ENCODE results near the gene LIPA.

The LIPA gene

DNA sequence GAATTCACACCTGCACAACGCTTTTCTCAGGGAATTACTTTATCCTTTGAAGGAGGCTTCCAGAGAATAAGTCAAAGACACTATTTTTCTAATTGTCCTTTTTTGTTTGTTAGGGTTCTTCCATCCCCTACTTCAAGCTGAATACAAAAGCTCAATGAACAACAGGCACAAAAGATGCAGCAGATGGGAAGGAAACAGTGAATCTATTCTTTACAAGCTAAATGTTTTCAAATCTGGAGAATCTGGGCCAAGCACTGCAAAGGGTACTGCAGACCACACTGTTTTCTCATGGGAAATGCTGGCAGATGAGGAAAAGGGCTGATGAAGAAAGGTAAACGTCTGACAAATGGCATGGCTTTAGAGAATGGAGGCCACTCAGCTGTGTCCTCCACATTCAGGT lies 18.5 kb downstream of the LIPA start:
- TF ChIP-seq EGR1 (IDR thresholded peaks at IDR 0.05) = no peak
- TF ChIP-seq YY1 (IDR thresholded peaks at IDR 0.05; ENCODE audit: low read depth) = no peak
- no peak for TF ChIP-seq EP300 (IDR thresholded peaks at IDR 0.05; ENCODE audit: borderline replicate concordance)
- no peak for TF ChIP-seq USF1 (IDR thresholded peaks at IDR 0.05)
- no peak for TF ChIP-seq NFIC (IDR thresholded peaks at IDR 0.05)
- TF ChIP-seq TAF1 (IDR thresholded peaks at IDR 0.05; ENCODE audit: low read depth) = no peak
- TF ChIP-seq TEAD4 (IDR thresholded peaks at IDR 0.05) = no peak
- TF ChIP-seq CEBPB (IDR thresholded peaks at IDR 0.05) = no peak
- TF ChIP-seq, protein P1, sequence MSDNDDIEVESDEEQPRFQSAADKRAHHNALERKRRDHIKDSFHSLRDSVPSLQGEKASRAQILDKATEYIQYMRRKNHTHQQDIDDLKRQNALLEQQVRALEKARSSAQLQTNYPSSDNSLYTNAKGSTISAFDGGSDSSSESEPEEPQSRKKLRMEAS (IDR thresholded peaks at IDR 0.05) = no peak
- TF ChIP-seq FOXM1 (IDR thresholded peaks at IDR 0.05; ENCODE audit: borderline replicate concordance, low read depth) = no peak
- no peak for TF ChIP-seq RAD21 (IDR thresholded peaks at IDR 0.05; ENCODE audit: low read depth)
- TF ChIP-seq CREB1 (IDR thresholded peaks at IDR 0.05; ENCODE audit: low read depth) = no peak
- TF ChIP-seq TCF12 (IDR thresholded peaks at IDR 0.05; ENCODE audit: low read depth) = no peak
- no peak for TF ChIP-seq ZBTB7A (IDR thresholded peaks at IDR 0.05; ENCODE audit: low read depth)
- TF ChIP-seq, protein P2, sequence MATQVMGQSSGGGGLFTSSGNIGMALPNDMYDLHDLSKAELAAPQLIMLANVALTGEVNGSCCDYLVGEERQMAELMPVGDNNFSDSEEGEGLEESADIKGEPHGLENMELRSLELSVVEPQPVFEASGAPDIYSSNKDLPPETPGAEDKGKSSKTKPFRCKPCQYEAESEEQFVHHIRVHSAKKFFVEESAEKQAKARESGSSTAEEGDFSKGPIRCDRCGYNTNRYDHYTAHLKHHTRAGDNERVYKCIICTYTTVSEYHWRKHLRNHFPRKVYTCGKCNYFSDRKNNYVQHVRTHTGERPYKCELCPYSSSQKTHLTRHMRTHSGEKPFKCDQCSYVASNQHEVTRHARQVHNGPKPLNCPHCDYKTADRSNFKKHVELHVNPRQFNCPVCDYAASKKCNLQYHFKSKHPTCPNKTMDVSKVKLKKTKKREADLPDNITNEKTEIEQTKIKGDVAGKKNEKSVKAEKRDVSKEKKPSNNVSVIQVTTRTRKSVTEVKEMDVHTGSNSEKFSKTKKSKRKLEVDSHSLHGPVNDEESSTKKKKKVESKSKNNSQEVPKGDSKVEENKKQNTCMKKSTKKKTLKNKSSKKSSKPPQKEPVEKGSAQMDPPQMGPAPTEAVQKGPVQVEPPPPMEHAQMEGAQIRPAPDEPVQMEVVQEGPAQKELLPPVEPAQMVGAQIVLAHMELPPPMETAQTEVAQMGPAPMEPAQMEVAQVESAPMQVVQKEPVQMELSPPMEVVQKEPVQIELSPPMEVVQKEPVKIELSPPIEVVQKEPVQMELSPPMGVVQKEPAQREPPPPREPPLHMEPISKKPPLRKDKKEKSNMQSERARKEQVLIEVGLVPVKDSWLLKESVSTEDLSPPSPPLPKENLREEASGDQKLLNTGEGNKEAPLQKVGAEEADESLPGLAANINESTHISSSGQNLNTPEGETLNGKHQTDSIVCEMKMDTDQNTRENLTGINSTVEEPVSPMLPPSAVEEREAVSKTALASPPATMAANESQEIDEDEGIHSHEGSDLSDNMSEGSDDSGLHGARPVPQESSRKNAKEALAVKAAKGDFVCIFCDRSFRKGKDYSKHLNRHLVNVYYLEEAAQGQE (IDR thresholded peaks at IDR 0.05; ENCODE audit: low read depth) = no peak

- TF ChIP-seq ZBTB7A (IDR thresholded peaks at IDR 0.05; ENCODE audit: low read depth) (no peak), TCF12 (IDR thresholded peaks at IDR 0.05; ENCODE audit: low read depth) (no peak), FOXM1 (IDR thresholded peaks at IDR 0.05; ENCODE audit: borderline replicate concordance, low read depth) (no peak), NFIC (IDR thresholded peaks at IDR 0.05) (no peak), TEAD4 (IDR thresholded peaks at IDR 0.05) (no peak), EP300 (IDR thresholded peaks at IDR 0.05; ENCODE audit: borderline replicate concordance) (no peak), EGR1 (IDR thresholded peaks at IDR 0.05) (no peak), USF1 (IDR thresholded peaks at IDR 0.05) (no peak), YY1 (IDR thresholded peaks at IDR 0.05; ENCODE audit: low read depth) (no peak), TAF1 (IDR thresholded peaks at IDR 0.05; ENCODE audit: low read depth) (no peak), CEBPB (IDR thresholded peaks at IDR 0.05) (no peak), CREB1 (IDR thresholded peaks at IDR 0.05; ENCODE audit: low read depth) (no peak), RAD21 (IDR thresholded peaks at IDR 0.05; ENCODE audit: low read depth) (no peak)
- TF ChIP-seq, protein P2 (IDR thresholded peaks at IDR 0.05; ENCODE audit: low read depth) = no peak
Observed at GRCh38 chr10:89228962-89229361, 22.6 kb downstream of the LIPA start.

- no peak for TF ChIP-seq USF1 (IDR thresholded peaks at IDR 0.05)
- TF ChIP-seq TAF1 (IDR thresholded peaks at IDR 0.05; ENCODE audit: low read depth) = no peak
- no peak for TF ChIP-seq EGR1 (IDR thresholded peaks at IDR 0.05)
- TF ChIP-seq YY1 (IDR thresholded peaks at IDR 0.05; ENCODE audit: low read depth) = no peak
- TF ChIP-seq RAD21 (IDR thresholded peaks at IDR 0.05; ENCODE audit: low read depth) = no peak
- no peak for TF ChIP-seq TEAD4 (IDR thresholded peaks at IDR 0.05)
- TF ChIP-seq, protein P2 (IDR thresholded peaks at IDR 0.05; ENCODE audit: low read depth) = no peak
- TF ChIP-seq CREB1 (IDR thresholded peaks at IDR 0.05; ENCODE audit: low read depth) = no peak
Observed at GRCh38 chr10:89228146-89228545, 23.4 kb downstream of the LIPA start.

DNA sequence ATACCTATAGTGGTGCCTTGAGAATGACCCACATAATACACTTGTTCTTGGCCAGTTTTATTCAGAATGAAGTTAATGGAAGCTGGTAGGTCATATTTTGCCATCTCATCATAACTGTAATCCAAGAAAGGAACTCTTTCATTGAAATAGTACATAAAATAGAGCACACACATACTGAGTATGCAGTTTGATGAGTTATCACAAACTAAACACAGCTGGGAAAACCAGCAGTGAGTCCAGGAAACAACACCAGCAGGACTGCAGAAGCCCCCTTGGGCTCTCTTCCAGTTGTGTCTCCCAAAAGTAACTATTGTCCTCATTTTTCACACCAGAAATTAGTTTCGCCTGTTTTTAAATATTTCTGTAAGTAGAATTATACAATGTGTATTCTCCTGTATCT lies 24.7 kb downstream of the LIPA start:
- TF ChIP-seq TAF1 (IDR thresholded peaks at IDR 0.05; ENCODE audit: low read depth) (no peak), RAD21 (IDR thresholded peaks at IDR 0.05; ENCODE audit: low read depth) (no peak), NFIC (IDR thresholded peaks at IDR 0.05) (no peak), YY1 (IDR thresholded peaks at IDR 0.05; ENCODE audit: low read depth) (no peak), EGR1 (IDR thresholded peaks at IDR 0.05) (no peak), USF1 (IDR thresholded peaks at IDR 0.05) (no peak), CREB1 (IDR thresholded peaks at IDR 0.05; ENCODE audit: low read depth) (no peak), EP300 (IDR thresholded peaks at IDR 0.05; ENCODE audit: borderline replicate concordance) (no peak), FOXM1 (IDR thresholded peaks at IDR 0.05; ENCODE audit: borderline replicate concordance, low read depth) (no peak), ZBTB7A (IDR thresholded peaks at IDR 0.05; ENCODE audit: low read depth) (no peak)
- TF ChIP-seq, protein P1 (IDR thresholded peaks at IDR 0.05) = no peak
- TF ChIP-seq, protein P2 (IDR thresholded peaks at IDR 0.05; ENCODE audit: low read depth) = no peak
